MCF 10A (cell line): ENCODE measurements around the gene CDC42EP3. TPM values are rescaled to one million over a fixed set of nuclear protein-coding genes. Genes with fewer than 3 reads are reported as not detected.
A peak's percentile ranks its signal among the peaks of the same experiment; 100 is the strongest.

ENCODE experiments used
- BruUV-seq: library from RNA; stranded (reverse); fragments of 400-500 nt; replicated peaks from 2 replicates; lab custom pipeline; 2021; lab: Mats Ljungman, UMichigan
- CTCF ChIA-PET: fragments of 300-600 bp; sonication (Branson Sonifier 250); formaldehyde crosslinking; extraction: SDS; loops from one replicate; lab custom pipeline; 2021; ENCODE audit warnings: antibody characterized with exemption, inconsistent platforms; lab: Yijun Ruan, JAX
- POLR2A ChIA-PET: fragments of 300-600, 350-650 bp; sonication (Branson Sonifier 250); formaldehyde crosslinking; extraction: SDS; loops from one replicate; lab custom pipeline; 2020; ENCODE audit warnings: antibody characterized with exemption, inconsistent platforms; lab: Yijun Ruan, JAX
- DNase-seq: peaks from one replicate; pipeline ENCODE4 v3.0.0-alpha.2; 2018; ENCODE audit not compliant: unreplicated experiment
- H3K27ac Mint-ChIP-seq: one replicate; pipeline ENCODE4 v1.8.0; 2022; ENCODE audit warnings: mild to moderate bottlenecking, low read depth, mixed read lengths; ENCODE audit not compliant: unreplicated experiment
- H3K27me3 Mint-ChIP-seq: one replicate; pipeline ENCODE4 v1.8.0; 2022; ENCODE audit warnings: mixed read lengths; ENCODE audit not compliant: insufficient read depth, unreplicated experiment
- H3K36me3 Mint-ChIP-seq: one replicate; pipeline ENCODE4 v1.8.0; 2022; ENCODE audit warnings: mild to moderate bottlenecking, moderate library complexity, mixed read lengths; ENCODE audit not compliant: insufficient read depth, unreplicated experiment
- H3K4me1 Mint-ChIP-seq: one replicate; pipeline ENCODE4 v1.8.0; 2022; ENCODE audit warnings: mixed read lengths; ENCODE audit not compliant: insufficient read depth, unreplicated experiment
- H3K4me3 Mint-ChIP-seq: one replicate; pipeline ENCODE4 v1.8.0; 2022; ENCODE audit warnings: mild to moderate bottlenecking, moderate library complexity, mixed read lengths; ENCODE audit not compliant: unreplicated experiment
- H3K9me3 Mint-ChIP-seq: one replicate; pipeline ENCODE4 v1.8.0; 2022; ENCODE audit warnings: mixed read lengths; ENCODE audit not compliant: unreplicated experiment
- intact Hi-C: fragments of 100-400 bp; cut with micrococcal nuclease; formaldehyde crosslinking; loops from 2 replicates; pipeline ENCODE4 v1.14.1; 2022
- total RNA-seq: library from RNA; stranded (reverse); gene quantifications from 2 replicates; pipeline ENCODE4 v1.2.3, GENCODE V29; 2022
- TF ChIP-seq, protein P1 (sequence below): fragments of 200-600 bp; IDR thresholded peaks from one replicate; pipeline ENCODE4 v1.8.0; 2022; ENCODE audit warnings: antibody characterized with exemption, mild to moderate bottlenecking; ENCODE audit not compliant: unreplicated experiment

CDC42EP3 gene
- total RNA-seq, 1 experiment from 2014 or later: 61.3 TPM

DNA sequence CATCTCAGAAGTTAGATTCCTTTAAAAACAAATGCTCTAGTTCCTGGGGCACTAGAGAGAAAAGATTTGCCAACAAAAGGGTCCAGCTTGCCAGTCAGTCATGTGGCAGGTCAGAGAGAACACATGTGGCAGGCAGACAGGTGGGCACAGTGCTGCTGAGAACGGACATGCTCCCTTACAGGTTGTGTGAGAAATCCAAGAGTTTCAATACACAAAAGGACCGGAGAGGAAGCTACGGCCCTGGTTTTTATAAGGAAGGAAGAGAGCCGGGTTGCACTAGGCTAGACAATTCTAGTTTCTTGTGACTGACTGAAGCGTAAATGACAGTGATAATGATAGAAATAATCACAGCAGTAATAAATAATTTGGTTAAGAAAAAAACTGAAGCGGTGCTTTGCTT lies 18.3 kb downstream of the CDC42EP3 start:
- intact Hi-C loops: loop anchor here (5.0 kb wide), 2 partner anchors 149 to 241 kb away; no protein-coding TSS in a partner anchor
- ChIA-PET CTCF (interaction anchor here (1.1 to 2.0 kb wide), 3 partner anchors 16 to 241 kb away, joined by 3 to 12 read pairs (median 5); no protein-coding TSS in a partner anchor), POLR2A (interaction anchor here (0.6 to 6.2 kb wide), 14 partner anchors 9 to 800 kb away, joined by 3 to 90 read pairs (median 6); partner anchors contain the start of genes CDC42EP3 and PRKD3)
- Mint-ChIP-seq H3K36me3 (peaks cover 7% of the 10 kb centered on the region), H3K4me1 (peaks cover 68% of the 10 kb centered on the region), H3K27ac (peak overlapping the region; percentile 97), H3K27me3 (no peaks in the 10 kb centered on the region), H3K9me3 (no peaks in the 10 kb centered on the region), H3K4me3 (peak overlapping the region; percentile 59)
- TF ChIP-seq, protein P1, sequence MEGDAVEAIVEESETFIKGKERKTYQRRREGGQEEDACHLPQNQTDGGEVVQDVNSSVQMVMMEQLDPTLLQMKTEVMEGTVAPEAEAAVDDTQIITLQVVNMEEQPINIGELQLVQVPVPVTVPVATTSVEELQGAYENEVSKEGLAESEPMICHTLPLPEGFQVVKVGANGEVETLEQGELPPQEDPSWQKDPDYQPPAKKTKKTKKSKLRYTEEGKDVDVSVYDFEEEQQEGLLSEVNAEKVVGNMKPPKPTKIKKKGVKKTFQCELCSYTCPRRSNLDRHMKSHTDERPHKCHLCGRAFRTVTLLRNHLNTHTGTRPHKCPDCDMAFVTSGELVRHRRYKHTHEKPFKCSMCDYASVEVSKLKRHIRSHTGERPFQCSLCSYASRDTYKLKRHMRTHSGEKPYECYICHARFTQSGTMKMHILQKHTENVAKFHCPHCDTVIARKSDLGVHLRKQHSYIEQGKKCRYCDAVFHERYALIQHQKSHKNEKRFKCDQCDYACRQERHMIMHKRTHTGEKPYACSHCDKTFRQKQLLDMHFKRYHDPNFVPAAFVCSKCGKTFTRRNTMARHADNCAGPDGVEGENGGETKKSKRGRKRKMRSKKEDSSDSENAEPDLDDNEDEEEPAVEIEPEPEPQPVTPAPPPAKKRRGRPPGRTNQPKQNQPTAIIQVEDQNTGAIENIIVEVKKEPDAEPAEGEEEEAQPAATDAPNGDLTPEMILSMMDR: no peak
- BruUV-seq: no TSS peak
- DNase-seq: no peak

DNA sequence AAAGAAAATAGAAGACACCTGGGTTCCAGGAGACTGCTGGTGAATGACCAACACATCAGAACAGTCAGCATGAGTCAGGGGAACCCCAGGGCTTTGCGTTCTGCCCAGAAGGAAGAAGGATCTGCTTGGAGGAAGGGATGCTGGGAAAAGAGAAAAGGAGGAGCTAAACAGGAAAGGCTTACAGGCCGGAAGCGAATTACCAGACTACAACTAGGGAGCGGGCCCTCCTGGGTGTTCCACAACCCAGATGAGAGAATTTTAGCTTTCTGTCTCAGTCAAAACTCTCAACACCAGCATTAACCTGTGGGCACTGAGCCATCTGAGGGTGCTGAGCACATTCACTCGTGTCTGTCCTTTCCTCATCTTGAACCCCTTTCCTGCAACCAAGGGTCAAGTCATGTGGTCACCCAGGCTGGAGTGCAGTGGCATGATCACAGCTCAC lies 19.2 kb downstream of the CDC42EP3 start:
- POLR2A ChIA-PET: interaction anchor here (0.6 to 6.2 kb wide), 16 partner anchors 8 to 799 kb away, joined by 3 to 90 read pairs (median 4); partner anchors contain the start of gene CDC42EP3
- TF ChIP-seq, protein P1: no peak
- no TSS peak for BruUV-seq
- peak; percentile 98 for DNase-seq
- no peaks in the 10 kb centered on the region for H3K9me3 Mint-ChIP-seq
- peaks cover 66% of the 10 kb centered on the region for H3K4me1 Mint-ChIP-seq
- H3K27ac Mint-ChIP-seq: peak overlapping the region; percentile 97
- CTCF ChIA-PET: interaction anchor here (0.6 to 1.5 kb wide), 5 partner anchors 13 to 256 kb away, joined by 3 to 5 read pairs (median 4); no protein-coding TSS in a partner anchor
- H3K4me3 Mint-ChIP-seq: peak overlapping the region; percentile 59
- intact Hi-C loops: loop anchor here (5.0 kb wide), 2 partner anchors 150 to 240 kb away; no protein-coding TSS in a partner anchor
- H3K36me3 Mint-ChIP-seq: peaks cover 16% of the 10 kb centered on the region
- no peaks in the 10 kb centered on the region for H3K27me3 Mint-ChIP-seq

DNA sequence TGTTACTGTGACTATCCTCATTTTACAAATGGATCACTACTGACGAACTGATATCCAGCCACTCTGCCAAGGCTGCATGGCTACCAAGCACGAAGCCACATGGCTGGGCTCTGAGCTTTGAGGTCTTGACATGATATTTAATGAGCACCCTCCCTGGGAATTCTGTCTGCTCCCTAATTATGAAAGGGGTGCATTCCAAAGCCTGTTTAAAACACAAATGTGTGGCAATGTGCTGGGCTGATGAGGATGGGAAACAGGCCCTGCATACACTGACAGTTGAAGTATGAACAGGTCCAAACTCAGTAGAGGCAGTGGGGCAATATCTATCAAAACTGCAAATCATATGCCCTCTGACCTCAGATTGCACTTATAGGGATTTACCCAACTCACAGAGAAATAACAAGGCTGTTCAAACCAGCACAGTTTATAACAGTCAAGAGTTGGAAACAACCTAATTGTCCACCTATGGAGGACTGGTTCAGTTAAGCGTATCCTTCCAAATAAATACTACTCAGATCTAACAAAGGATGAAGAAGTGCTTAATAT lies 20.8 kb downstream of the CDC42EP3 start:
- BruUV-seq: no TSS peak
- TF ChIP-seq, protein P1: no peak
- peak overlapping the region; percentile 95 for H3K27ac Mint-ChIP-seq
- intact Hi-C loops: loop anchor here (5.0 kb wide), 2 partner anchors 152 to 238 kb away; no protein-coding TSS in a partner anchor
- H3K4me1 Mint-ChIP-seq: peaks cover 55% of the 10 kb centered on the region
- ChIA-PET POLR2A (interaction anchor here (1.1 kb wide), 1 partner anchor 65 kb away, joined by 3 read pairs; no protein-coding TSS in a partner anchor), CTCF (interaction anchor here (0.6 to 1.3 kb wide), 5 partner anchors 147 to 251 kb away, joined by 3 to 5 read pairs (median 4); no protein-coding TSS in a partner anchor)
- H3K27me3 Mint-ChIP-seq: no peaks in the 10 kb centered on the region
- H3K36me3 Mint-ChIP-seq: peaks cover 31% of the 10 kb centered on the region
- no peak overlapping the region for H3K4me3 Mint-ChIP-seq
- no peak for DNase-seq
- H3K9me3 Mint-ChIP-seq: no peaks in the 10 kb centered on the region

DNA sequence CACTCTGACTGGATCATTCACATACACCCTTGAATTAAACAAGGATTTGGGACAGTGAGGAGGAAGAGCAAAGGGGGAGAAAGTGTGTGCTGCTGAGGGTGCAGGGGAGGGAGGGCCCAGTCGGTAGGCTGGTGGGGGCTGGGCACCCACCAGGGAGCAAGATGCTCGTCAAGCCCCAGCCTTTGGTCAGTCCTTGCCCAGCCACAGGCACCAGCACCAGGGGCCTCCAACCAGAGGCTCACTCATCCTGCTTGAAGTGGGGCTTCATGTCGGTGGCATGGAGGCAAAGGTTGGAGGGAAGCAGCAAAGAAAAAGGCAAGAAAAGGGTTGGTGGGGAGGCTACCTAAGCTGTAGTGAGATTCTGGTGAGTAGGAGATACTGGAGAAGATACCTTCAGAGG lies 21.9 kb downstream of the CDC42EP3 start:
- CTCF ChIA-PET: interaction anchor here (0.6 to 1.3 kb wide), 6 partner anchors 59 to 228 kb away, joined by 3 to 5 read pairs (median 4); no protein-coding TSS in a partner anchor
- DNase-seq: no peak
- peaks cover 50% of the 10 kb centered on the region for H3K4me1 Mint-ChIP-seq
- POLR2A ChIA-PET: interaction anchor here (1.1 kb wide), 1 partner anchor 64 kb away, joined by 3 read pairs; no protein-coding TSS in a partner anchor
- BruUV-seq: no TSS peak
- peaks cover 42% of the 10 kb centered on the region for H3K36me3 Mint-ChIP-seq
- TF ChIP-seq, protein P1: no peak
- intact Hi-C loops: no loop called here
- H3K4me3 Mint-ChIP-seq: no peak overlapping the region
- H3K9me3 Mint-ChIP-seq: no peaks in the 10 kb centered on the region
- H3K27ac Mint-ChIP-seq: no peak overlapping the region
- no peaks in the 10 kb centered on the region for H3K27me3 Mint-ChIP-seq
